Measurements from ENCODE around the gene CAPZA2.

- no peak for TF ChIP-seq CTCF (conservative IDR thresholded peaks at IDR 0.05; ENCODE audit: low read depth in 2 of 2)
- no peak for TF ChIP-seq JUNB (IDR thresholded peaks at IDR 0.05; ENCODE audit: unreplicated experiment)
- no peak for TF ChIP-seq ZNF462 (CRISPR knock-in tag; IDR thresholded peaks at IDR 0.05)
- no peak for TF ChIP-seq POLR2AphosphoS5 (IDR thresholded peaks at IDR 0.05; ENCODE audit: low read depth)
- no peak for TF ChIP-seq EZH2 (IDR thresholded peaks at IDR 0.05; ENCODE audit: low read depth, unreplicated experiment)
- TF ChIP-seq EZH2phosphoT487 (IDR thresholded peaks at IDR 0.05; ENCODE audit: unreplicated experiment), result no peak
- no peak for TF ChIP-seq REST (IDR thresholded peaks at IDR 0.05; ENCODE audit: unreplicated experiment)
These were observed 22.3 kb downstream of the CAPZA2 start for GRCh38 chr7:116884691-116885090.

All from GM23338 (cell line).